ENCODE data around the gene ACP2.

ACP2 gene

GRCh38 chr11:47254386-47254785 is 5.8 kb upstream of the ACP2 start:
- no peak for DNase-seq (ENCODE audit: extremely low read depth, low read depth)
- no peak overlapping the region for H3K4me3 ChIP-seq (replicated peaks; ENCODE audit: low read depth, low read length)
- TF ChIP-seq CTCF (IDR thresholded peaks at IDR 0.05; ENCODE audit: low read depth, low read length, missing control alignments), result no peak

DNA sequence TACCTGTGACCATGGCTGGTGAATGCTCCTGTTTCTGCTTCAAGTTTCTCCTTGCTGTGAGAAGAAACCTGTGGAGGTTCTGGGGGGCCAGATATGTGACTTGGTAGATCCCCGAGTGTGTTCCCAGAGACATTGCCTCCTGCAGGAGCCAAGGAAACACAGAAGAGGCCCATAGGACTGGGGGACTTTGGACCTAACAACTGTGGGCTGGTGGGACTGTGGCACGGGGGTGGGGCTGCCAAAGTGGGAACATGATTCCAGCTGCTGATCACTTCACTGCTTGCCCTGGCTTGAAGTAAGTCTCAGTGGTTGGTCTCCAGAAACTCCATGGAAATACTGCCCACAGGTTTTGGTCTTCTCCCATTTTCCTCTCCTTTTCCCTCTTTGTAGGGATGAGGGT is 5.0 kb upstream of the ACP2 start:
- no peak for DNase-seq (ENCODE audit: extremely low read depth, low read depth)
- TF ChIP-seq CTCF (IDR thresholded peaks at IDR 0.05; ENCODE audit: low read depth, low read length, missing control alignments), result no peak
- no peak overlapping the region for H3K4me3 ChIP-seq (replicated peaks; ENCODE audit: low read depth, low read length)

GRCh38 chr11:47251751-47252150 is 3.1 kb upstream of the ACP2 start:
- no peak overlapping the region for H3K4me3 ChIP-seq (replicated peaks; ENCODE audit: low read depth, low read length)
- no peak for DNase-seq (ENCODE audit: extremely low read depth, low read depth)
- no peak for TF ChIP-seq CTCF (IDR thresholded peaks at IDR 0.05; ENCODE audit: low read depth, low read length, missing control alignments)

DNA sequence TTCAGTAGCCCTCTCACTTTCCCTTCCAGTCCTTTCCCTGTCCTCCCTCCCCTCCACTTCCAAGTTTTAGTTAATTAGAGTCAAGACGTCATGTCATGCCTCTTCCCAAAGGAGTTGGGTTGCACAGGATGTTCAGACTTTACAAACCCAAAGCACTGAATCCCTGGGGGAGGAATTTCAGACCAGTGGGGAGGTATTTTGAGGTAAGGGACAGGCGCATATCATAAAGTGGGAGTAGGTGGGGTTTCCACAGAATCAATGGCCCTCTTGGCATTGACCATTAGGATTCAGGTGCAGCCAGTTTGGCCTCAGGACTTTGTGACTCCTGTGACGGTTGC is 733 bp upstream of the ACP2 start:
- TF ChIP-seq CTCF (IDR thresholded peaks at IDR 0.05; ENCODE audit: low read depth, low read length, missing control alignments), result no peak
- peak overlapping the region; percentile 95 for H3K4me3 ChIP-seq (replicated peaks; ENCODE audit: low read depth, low read length)
- DNase-seq (ENCODE audit: extremely low read depth, low read depth), result no peak

DNA sequence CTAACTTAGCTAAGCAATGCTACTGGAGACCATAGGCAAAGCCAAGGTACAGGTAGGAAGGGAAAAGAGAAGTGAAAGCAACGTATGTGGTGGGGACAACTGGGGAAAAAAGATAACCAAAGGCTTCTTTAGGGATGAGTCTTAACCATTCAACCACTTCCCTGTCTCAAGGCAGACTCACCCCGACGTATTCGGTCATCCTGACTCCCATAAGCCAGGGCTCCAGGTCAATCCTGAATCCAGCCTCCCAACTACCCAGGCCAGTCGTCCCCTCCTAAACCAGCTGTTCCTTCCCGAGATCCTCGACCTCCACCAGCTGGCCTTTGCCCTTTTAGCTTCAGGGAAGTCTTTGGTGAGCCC is 330 bp downstream of the ACP2 start:
- H3K4me3 ChIP-seq (replicated peaks; ENCODE audit: low read depth, low read length), result peak overlapping the region; percentile 95
- DNase-seq (ENCODE audit: extremely low read depth, low read depth), result no peak
- TF ChIP-seq CTCF (IDR thresholded peaks at IDR 0.05; ENCODE audit: low read depth, low read length, missing control alignments), result no peak

GRCh38 chr11:47247502-47247901 is 1.1 kb downstream of the ACP2 start:
- H3K4me3 ChIP-seq (replicated peaks; ENCODE audit: low read depth, low read length), result peak overlapping the region; percentile 95
- no peak for TF ChIP-seq CTCF (IDR thresholded peaks at IDR 0.05; ENCODE audit: low read depth, low read length, missing control alignments)
- no peak for DNase-seq (ENCODE audit: extremely low read depth, low read depth)

DNA sequence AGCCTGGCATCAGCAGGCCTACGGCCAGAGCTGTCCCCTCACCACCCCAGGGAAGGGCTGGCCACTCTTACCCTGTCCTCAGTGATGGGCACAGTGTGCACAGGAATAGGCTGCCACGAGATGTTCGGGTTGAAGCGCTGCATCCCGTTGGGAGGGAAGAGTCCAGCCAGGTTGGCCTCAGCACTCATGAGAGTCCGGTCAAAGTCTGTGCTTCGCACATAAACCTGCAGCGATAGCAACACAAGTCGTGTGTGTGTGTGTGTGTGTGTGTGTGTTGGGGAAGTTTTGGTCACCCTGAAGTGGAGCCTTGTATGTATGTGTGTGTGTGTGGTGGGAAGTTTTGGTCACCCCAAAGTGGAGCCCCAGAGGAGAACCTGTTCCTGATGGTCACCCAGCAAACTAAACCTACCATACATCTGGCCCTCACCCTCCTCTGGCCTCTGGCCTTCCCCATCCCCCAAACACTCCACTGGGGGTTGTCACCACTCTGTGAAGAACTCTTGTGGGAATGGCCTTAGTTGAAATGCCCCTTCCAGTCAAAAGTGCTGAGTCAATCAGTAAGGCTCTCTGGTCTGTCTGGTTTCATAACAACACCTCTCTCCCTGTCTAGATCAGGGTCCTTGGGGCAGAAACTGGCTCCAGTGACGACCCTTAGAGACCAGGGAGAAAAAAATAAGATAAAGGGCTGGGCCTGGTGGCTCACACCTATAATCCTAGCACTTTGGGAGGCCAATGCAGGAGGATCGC is 2.8 kb downstream of the ACP2 start:
- no peak overlapping the region for H3K4me3 ChIP-seq (replicated peaks; ENCODE audit: low read depth, low read length)
- no peak for DNase-seq (ENCODE audit: extremely low read depth, low read depth)
- TF ChIP-seq CTCF (IDR thresholded peaks at IDR 0.05; ENCODE audit: low read depth, low read length, missing control alignments), result no peak

Data from HFF-Myc (cell line).